Measurements from ENCODE around the gene OR2S2. TPM values are rescaled to one million over a fixed set of nuclear protein-coding genes. Genes with fewer than 3 reads are reported as not detected.

Gene OR2S2
- total RNA-seq, 6 experiments from 2014 or later, result not detected

- H3K27me3 ChIP-seq, result no peaks in the 10 kb centered on the region
- H3K4me1 ChIP-seq, result peaks cover 0 to 18% (median 6%) of the 10 kb centered on the region in 4 donors
- no peak overlapping the region for H3K27ac ChIP-seq
- no peaks in the 10 kb centered on the region for H3K36me3 ChIP-seq
- 51% methylated on average over 9 of the region's 9 CpGs for WGBS (ENCODE audit: insufficient coverage, low coverage, low lambda C conversion rate, missing lambda C conversion rate)
- peak; percentile 58 to 84 (median 78) for ATAC-seq
- DNase-seq, result no peak
- H3K9me3 ChIP-seq, result no peaks in the 10 kb centered on the region
- no peak for TF ChIP-seq POLR2A (IDR thresholded peaks at IDR 0.05)
- TF ChIP-seq CTCF (IDR thresholded peaks at IDR 0.05), result no peak
- intact Hi-C loops (cut with DNase I), result no loop called here
- no peak overlapping the region for H3K4me3 ChIP-seq
Observed at GRCh38 chr9:35928591-35929452, 29.1 kb downstream of the OR2S2 start.

GRCh38 chr9:35923927-35924763 is 33.8 kb downstream of the OR2S2 start:
- Histone ChIP-seq H3K4me3 (no peak overlapping the region), H3K27ac (peak overlapping the region; percentile 81 to 93 (median 88)), H3K36me3 (no peaks in the 10 kb centered on the region), H3K4me1 (peaks cover 0 to 40% (median 14%) of the 10 kb centered on the region in 4 donors), H3K9me3 (no peaks in the 10 kb centered on the region), H3K27me3 (no peaks in the 10 kb centered on the region)
- TF ChIP-seq CTCF (IDR thresholded peaks at IDR 0.05), result no peak
- peak; percentile 33 for TF ChIP-seq POLR2A (IDR thresholded peaks at IDR 0.05)
- DNase-seq (peak in 1 of 3 donors; percentile 83), ATAC-seq (peak; percentile 86 to 95 (median 93))
- WGBS (ENCODE audit: insufficient coverage, low coverage, low lambda C conversion rate, missing lambda C conversion rate), result 11% methylated on average over 9 of the region's 9 CpGs
- intact Hi-C loops (cut with DNase I), result no loop called here

- DNase-seq, result no peak
- no peak for ATAC-seq
- Histone ChIP-seq H3K4me1 (peaks cover 0 to 35% (median 14%) of the 10 kb centered on the region in 4 donors), H3K4me3 (no peak overlapping the region), H3K27ac (peak overlapping the region; percentile 81 to 93 (median 88)), H3K27me3 (no peaks in the 10 kb centered on the region), H3K36me3 (no peaks in the 10 kb centered on the region), H3K9me3 (no peaks in the 10 kb centered on the region)
- intact Hi-C loops (cut with DNase I), result no loop called here
- TF ChIP-seq CTCF (IDR thresholded peaks at IDR 0.05), result no peak
- no peak for TF ChIP-seq POLR2A (IDR thresholded peaks at IDR 0.05)
- WGBS (ENCODE audit: insufficient coverage, low coverage, low lambda C conversion rate, missing lambda C conversion rate), result 100% methylated on average over 1 of the region's 1 CpG
Observed at GRCh38 chr9:35923598-35923926, 34.4 kb downstream of the OR2S2 start.

- Histone ChIP-seq H3K27me3 (no peaks in the 10 kb centered on the region), H3K27ac (peak overlapping the region in 2 of 3 donors; percentile 24 to 62), H3K4me1 (peaks cover 0 to 45% (median 16%) of the 10 kb centered on the region in 4 donors), H3K9me3 (no peaks in the 10 kb centered on the region), H3K36me3 (no peaks in the 10 kb centered on the region), H3K4me3 (no peak overlapping the region)
- intact Hi-C loops (cut with DNase I), result no loop called here
- peak; percentile 22 to 75 (median 66) for ATAC-seq
- 37% methylated on average over 4 of the region's 4 CpGs for WGBS (ENCODE audit: insufficient coverage, low coverage, low lambda C conversion rate, missing lambda C conversion rate)
- DNase-seq, result peak in 2 of 3 donors; percentile 73
- TF ChIP-seq CTCF (IDR thresholded peaks at IDR 0.05) (peak in 1 of 4 donors; percentile 15), POLR2A (IDR thresholded peaks at IDR 0.05) (no peak)
Observed at GRCh38 chr9:35920051-35920620, 37.8 kb downstream of the OR2S2 start.

Data from right lobe of liver (tissue), 6 donors.